Osteocyte (in vitro differentiated cells): ENCODE measurements around the gene ATP2C2. TPM values are rescaled to one million over a fixed set of nuclear protein-coding genes. Genes with fewer than 3 reads are reported as not detected.

Experiments
- total RNA-seq: library from RNA; stranded (reverse); gene quantifications from 2 replicates; pipeline ENCODE4 v1.2.1, GENCODE V29; 2021

ATP2C2 gene
- total RNA-seq, 1 donor from 2014 or later = not detected

Other genes starting within 250 kb of the ATP2C2 start
- 18.0 and 20.7 TPM in 2 replicates for gene HSDL1, start 223.4 kb upstream of the ATP2C2 start, total RNA-seq
- gene DNAAF1, start 223.2 kb upstream of the ATP2C2 start, total RNA-seq = not detected in 2 replicates
- 46.1 and 47.9 TPM in 2 replicates for gene TAF1C, start 181.5 kb upstream of the ATP2C2 start, total RNA-seq
- not detected in 2 replicates for gene ADAD2, start 177.4 kb upstream of the ATP2C2 start, total RNA-seq
- gene KCNG4, start 128.5 kb upstream of the ATP2C2 start, total RNA-seq = not detected in 2 replicates
- gene WFDC1, start 73.7 kb upstream of the ATP2C2 start, total RNA-seq = 0.24 TPM in 2 replicates
- gene MEAK7, start 136.1 kb downstream of the ATP2C2 start, total RNA-seq = 26.2 and 28.1 TPM in 2 replicates
- gene COTL1, start 249.5 kb downstream of the ATP2C2 start, total RNA-seq = 102 and 103 TPM in 2 replicates